Sigmoid colon (tissue), 3 donors: ENCODE measurements around the gene EGR4.

Experiments used
- POLR2A ChIP-seq, 2 donors: fragments of 450-650 bp; IDR thresholded peaks; one replicate each; pipeline ENCODE4 v1.6.1; 2016; ENCODE audit warnings: antibody characterized with exemption in 2 of 2, mild to moderate bottlenecking in 2 of 2, moderate library complexity in 2 of 2
- TF ChIP-seq, protein P1 (sequence below), 4 experiments: fragments of 450-650 bp in 3 of 4; fragments of 200-600 bp in 1 of 4; IDR thresholded peaks; one replicate each; pipeline ENCODE4 v1.5.1; 2016 to 2019; ENCODE audit warnings: antibody characterized with exemption in 4 of 4, mild to moderate bottlenecking in 3 of 4, moderate library complexity in 2 of 4

DNA sequence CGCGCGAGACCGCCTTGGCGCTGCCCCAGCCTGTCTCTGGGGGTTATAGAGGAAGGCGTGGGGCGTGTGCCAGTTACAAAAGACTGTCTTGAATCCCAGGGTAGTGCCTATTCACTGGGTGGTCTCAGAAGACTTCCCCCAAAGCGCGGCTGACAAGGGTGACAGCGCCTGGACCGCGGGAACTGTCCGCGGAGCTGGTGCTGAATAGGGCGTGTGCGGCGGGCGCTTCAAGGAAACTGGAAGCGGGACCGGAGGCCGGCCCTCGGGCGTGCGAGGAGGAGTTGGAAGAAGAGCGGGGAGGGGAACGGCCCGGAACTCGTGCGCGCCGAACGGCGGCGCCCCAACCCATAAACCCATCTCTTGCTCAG, 2.3 kb downstream of the EGR4 start:
- TF ChIP-seq, protein P1, sequence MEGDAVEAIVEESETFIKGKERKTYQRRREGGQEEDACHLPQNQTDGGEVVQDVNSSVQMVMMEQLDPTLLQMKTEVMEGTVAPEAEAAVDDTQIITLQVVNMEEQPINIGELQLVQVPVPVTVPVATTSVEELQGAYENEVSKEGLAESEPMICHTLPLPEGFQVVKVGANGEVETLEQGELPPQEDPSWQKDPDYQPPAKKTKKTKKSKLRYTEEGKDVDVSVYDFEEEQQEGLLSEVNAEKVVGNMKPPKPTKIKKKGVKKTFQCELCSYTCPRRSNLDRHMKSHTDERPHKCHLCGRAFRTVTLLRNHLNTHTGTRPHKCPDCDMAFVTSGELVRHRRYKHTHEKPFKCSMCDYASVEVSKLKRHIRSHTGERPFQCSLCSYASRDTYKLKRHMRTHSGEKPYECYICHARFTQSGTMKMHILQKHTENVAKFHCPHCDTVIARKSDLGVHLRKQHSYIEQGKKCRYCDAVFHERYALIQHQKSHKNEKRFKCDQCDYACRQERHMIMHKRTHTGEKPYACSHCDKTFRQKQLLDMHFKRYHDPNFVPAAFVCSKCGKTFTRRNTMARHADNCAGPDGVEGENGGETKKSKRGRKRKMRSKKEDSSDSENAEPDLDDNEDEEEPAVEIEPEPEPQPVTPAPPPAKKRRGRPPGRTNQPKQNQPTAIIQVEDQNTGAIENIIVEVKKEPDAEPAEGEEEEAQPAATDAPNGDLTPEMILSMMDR (IDR thresholded peaks at IDR 0.05) = no peak
- TF ChIP-seq POLR2A (IDR thresholded peaks at IDR 0.05) = no peak
